Amygdala (tissue), 56 donors: ENCODE measurements around the gene SELENOW.
A peak's percentile ranks its signal among the peaks of the same experiment; 100 is the strongest.
"Not testable (repeated sequence)": the region's sequence is repeated elsewhere in the genome, so short reads cannot be mapped to it uniquely, and the experiment has no call there.

Experiments used
- DNase-seq, 56 donors: peaks; one replicate each; lab custom pipeline; 2025; lab: John Stamatoyannopoulos, UW

Gene SELENOW

GRCh38 chr19:47779524-47780214 is 1.2 kb downstream of the SELENOW start:
- DNase-seq, result peak in 30 of 56 donors; percentile 5 to 54 (median 26)

DNA sequence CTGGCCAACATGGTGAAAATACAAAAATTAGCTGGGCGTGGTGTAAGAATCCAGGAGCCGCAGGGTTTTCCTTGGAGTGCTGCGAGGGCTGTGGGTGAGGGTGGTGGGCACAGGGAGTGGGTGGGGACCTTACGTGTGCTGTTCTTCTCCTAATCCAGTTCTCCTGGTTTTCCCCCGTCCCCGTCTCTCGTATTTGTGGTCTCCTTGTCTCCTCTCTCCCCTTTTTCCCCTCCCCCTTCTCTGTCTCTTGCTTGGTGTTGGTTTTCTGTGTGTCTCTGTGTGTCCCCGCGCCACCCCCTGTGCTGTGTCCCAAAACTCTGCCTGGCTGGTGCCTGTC is 1.7 kb downstream of the SELENOW start:
- no peak for DNase-seq

- DNase-seq, result peak in 45 of 56 donors; percentile 6 to 81 (median 37)
Observed at GRCh38 chr19:47781590-47782262, 3.2 kb downstream of the SELENOW start.

- DNase-seq, result no peak
Observed at GRCh38 chr19:47786566-47786965, 8.1 kb downstream of the SELENOW start.

DNA sequence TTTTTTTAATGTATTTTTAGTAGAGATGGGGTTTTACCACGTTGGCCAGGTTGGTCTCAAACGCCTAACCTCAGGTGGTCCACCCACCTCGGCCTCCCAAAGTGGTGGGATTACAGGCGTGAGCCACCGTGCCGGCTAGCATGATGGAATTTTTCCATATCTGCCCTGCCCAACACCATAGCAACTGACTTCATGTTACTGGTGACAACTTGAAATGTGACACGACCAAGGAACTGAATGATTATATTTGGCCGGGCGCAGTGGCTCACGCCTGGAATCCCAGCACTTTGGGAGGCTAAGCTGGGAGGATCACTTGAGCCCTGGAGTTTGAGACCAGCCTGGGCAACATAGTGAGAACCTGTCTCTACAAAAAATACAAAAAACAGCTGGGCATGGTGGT is 8.8 kb downstream of the SELENOW start:
- DNase-seq, result not testable (repeated sequence)

- not testable (repeated sequence) for DNase-seq
Observed at GRCh38 chr19:47789811-47790210, 11.3 kb downstream of the SELENOW start.

DNA sequence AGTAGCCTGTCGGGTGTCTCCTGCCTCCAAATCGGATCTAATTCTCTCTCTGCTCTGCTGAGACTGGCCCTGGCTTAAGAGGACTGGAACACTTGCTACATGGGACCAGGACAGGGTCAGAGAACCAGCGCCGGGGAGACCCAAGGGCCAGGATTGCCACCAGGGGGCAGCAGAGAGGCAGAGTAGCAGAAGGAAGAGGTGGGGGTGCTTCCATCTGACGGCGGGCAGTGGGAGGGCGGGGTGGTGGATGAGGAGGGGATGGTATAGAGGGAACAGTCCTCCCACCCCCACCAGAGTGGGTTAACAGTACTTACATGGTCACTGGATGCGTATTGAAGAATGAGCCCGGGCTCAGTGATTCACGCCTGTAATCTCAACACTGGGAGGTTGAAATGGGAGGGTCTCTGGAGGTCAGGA is 11.9 kb downstream of the SELENOW start:
- DNase-seq, result peak in 48 of 56 donors; percentile 12 to 86 (median 47)

DNA sequence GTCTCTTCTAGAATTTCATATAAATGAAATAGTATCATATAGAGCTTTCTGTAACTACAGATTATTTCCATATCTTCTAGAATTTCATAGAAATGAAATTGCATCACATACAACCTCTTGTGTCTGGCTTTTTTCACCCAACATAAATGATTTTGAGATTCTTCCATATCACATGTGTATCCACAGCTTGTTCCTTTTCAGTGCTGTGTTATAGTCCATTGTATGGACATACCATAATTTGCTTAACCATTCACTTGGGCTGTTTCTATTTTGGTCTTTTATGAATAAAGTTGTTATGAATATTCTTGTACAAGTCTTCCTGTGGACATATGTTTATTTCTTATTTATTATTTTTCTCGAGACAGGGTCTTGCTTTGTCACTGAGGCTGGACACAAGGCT is 14.1 kb downstream of the SELENOW start:
- DNase-seq, result no peak

GRCh38 chr19:47794526-47794925 is 16.0 kb downstream of the SELENOW start:
- DNase-seq, result no peak

GRCh38 chr19:47796785-47797184 is 18.3 kb downstream of the SELENOW start:
- no peak for DNase-seq

DNA sequence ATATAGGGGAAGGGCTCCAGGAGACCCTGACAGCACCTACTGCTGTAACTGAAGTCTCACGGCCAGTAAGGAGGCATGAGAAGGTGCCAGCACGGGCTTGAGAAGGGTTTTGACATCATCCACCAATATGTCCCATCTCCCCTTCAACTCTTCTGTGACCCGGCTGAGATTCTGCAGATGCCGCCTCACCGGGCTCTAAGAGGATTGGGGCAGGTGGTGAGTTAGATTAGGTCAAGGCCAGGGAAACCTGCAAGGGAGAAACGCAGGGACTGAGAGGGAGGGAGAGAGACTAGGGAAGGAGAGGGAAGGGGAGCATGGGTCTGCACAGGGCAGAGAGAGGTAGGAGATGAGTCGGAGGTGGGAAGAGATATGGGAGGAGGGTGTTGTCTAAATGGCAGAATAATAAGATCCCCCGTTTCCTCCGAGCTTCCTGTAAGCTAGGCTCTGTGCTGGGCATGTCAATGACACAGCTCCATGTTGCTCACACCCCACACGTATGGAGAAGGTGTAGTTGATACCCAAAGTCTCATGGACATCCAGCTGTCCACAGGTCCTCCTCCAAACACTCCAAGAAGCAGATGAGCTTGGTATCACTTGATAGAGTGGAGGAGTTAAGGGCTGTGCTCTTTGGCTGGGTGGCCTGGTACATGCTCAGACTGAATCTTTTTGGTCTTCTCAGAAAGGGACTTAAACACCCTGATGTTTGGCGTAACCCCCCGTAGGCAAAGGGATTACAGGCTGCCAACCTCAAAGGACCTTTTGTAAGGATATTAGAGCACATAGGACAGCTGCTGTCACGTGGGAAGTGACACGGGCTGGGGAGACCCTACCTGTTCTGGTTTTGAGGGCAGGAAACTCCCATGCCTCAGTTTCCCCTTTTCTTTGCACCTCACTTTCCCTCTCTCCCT is 19.7 kb downstream of the SELENOW start:
- no peak for DNase-seq

DNA sequence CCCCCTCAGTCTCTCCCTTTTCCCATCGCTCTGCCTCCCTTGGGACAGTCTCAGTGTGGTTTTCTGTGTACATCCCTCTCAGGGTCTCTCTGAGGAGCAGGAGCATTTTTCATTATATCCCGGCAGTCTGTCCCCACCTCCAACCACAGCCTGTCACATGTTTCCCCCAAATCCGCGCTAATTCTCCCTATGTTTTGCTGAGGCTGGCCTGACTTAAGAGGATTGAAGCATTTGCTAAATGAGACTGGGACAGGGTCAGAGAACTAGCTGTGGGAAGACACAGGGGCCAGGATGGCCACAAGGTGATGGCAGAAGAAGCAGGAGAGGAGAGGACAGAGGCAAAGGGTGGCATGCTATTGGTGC is 20.4 kb downstream of the SELENOW start:
- no peak for DNase-seq

DNA sequence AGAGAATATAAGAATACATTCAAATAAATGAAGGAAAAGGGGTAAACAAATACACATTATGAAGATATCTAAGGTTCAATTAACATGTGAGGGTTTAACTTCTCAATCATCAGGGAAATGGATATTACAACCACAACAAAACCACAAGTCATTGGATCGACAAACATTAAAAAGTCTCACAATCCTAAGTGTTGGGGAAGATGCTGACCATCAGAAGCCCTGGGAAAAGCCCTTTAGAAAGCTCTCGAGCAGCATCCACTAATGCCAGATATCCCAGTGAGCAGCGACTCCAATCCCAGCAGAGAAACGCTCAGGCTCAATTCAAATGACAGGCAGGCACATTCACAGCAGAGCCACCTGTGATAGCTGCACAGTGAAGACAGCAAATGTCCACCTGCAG is 22.8 kb downstream of the SELENOW start:
- no peak for DNase-seq

GRCh38 chr19:47802521-47803043 is 24.1 kb downstream of the SELENOW start:
- DNase-seq, result no peak

GRCh38 chr19:47803148-47803547 is 24.6 kb downstream of the SELENOW start:
- DNase-seq, result not testable (repeated sequence)

DNA sequence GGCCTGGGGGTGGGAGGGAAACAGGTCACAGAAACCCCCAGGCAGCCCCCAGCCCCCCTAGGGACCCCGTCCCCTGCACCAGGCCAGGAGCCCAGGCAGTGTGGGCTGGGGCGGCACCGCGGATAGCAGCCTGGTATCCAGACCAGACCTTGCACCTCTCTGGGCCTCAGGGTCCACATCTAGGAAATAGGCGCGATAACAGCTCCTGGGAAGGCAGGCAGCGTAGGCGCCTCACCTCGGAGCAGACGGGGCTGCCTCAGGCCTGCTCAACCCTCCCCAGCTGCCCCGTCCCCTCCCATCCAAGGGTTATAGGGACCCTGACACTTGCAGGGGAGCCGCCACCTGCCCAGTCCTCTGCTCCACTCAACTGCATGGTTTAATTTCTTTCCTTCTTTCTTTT is 25.2 kb downstream of the SELENOW start:
- not testable (repeated sequence) for DNase-seq

DNA sequence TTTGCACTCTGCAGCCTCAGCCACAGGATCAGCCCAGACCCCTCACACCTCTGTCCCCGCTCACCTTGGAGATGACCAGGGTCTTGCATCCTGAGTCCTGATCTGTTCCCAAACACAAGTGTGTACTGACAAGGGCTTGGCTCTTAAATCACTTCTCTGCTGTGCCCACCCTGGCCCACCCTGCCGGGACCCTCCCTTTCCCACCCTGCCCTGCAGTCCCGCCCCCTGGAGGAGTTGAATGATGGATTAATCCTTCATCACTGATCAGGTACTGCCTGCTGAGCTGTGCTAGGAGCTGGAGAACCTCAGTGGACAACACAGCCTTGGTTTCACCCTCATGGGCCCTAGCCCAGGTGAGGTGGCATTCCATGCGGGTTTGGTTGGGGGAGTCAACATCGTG is 25.9 kb downstream of the SELENOW start, which contains the start of gene TPRX1:
TSS of gene TPRX1 (minus strand) at position 101 of the 400 bp plus-strand sequence. CDS start at position 89, 12 bp downstream.
- DNase-seq, result not testable (repeated sequence)

DNA sequence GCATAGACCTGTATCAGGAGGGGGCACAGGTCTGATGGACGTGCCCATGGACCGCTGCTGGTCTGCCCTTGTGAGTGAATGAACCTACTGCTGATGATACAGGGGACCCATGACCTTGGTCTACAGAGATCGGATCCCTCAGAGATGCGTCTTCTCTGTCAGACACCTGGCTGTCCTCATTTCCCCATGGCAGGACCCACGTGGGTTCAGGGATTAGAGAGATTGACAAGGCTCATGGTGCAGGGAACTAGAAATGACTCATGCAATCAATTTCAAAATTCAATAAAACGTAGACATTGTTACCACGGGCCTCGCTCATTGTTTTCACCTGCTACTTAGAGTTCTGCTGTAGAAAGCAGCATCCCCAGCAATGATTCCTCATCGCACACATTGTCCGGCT is 26.8 kb downstream of the SELENOW start:
- DNase-seq, result no peak

- DNase-seq, result no peak
Observed at GRCh38 chr19:47806435-47806834, 27.9 kb downstream of the SELENOW start.

DNA sequence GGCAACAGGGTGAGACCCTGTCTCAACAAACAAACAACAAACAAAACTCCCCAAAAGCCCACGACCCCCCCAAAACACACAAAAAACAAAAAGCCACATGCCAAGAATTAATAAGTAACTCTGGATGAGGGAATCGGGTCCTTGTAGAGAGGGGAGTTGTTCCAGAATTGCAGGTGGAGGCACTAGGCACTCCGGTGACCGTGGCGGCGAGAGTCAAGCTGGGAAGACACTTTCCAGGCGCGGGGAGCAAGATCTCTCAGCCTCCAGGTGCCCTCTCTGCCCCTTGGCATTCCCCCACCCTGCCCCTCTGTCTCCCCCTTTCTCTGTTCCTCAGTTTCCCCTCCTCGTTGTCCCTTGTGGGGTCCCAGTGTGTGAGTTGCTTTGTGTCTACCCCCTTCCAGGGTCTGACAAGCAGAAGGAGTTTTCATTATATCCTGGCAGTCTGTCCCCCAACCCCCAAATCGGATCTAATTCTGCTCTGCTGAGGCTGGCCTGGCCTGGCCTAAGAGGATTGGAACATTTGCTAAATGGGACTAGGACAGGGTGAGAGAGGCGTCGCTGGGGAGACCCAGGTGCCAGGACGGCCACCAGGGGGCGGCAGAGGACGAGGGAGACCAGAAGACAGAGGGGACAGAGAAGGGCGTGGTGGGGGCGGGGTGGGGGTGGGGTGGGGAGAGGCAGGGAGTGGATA is 34.9 kb downstream of the SELENOW start:
- DNase-seq, result peak in 36 of 56 donors; percentile 0 to 62 (median 10)
